22Rv1 (cell line): ENCODE measurements around the gene TEAD3.

Experiments
- H3K27ac ChIP-seq: fragments of 450-650 bp; 2 replicates; pipeline ENCODE4 v1.5.1; 2017
- CTCF ChIP-seq: fragments of 450-650 bp; IDR thresholded peaks from 2 replicates; pipeline ENCODE4 v1.5.1; 2017; ENCODE audit warnings: mild to moderate bottlenecking
- ZFX ChIP-seq: fragments of 450-650 bp; IDR thresholded peaks from 2 replicates; pipeline ENCODE4 v1.6.1; 2017; ENCODE audit warnings: antibody characterized with exemption, borderline replicate concordance

The TEAD3 gene

GRCh38 chr6:35451354-35452182 lies 45.3 kb downstream of the TEAD3 start:
- TF ChIP-seq CTCF (no peak), ZFX (no peak)
- H3K27ac ChIP-seq, result no peak overlapping the region

DNA sequence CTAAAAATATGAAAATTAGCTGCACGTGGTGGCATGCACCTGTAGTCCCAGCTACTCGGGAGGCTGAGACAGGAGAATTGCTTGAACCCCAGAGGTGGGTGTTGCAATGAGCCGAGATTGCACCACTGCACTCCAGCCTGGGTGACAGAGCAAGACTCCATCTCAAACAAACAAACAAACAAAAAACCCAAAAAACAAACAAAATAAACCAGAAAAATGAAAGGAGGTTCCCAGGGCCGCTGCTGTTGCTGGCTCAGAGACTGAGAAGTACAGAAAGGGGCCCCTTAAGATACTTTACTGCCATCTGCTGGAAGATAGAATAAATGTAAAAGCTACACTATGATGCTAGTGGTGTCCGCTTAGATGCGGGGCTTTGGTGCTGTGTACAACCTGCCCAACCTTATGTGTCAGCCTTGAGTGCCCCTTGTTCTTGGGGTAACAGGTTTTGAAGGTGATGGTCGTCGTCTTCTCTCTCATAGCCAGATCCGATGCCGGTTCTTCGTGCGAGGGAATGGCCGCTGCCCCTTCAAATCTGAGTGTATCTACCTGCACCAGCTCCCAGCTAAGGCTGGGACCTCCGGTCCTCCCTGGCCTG lies 47.5 kb downstream of the TEAD3 start:
- no peak for TF ChIP-seq ZFX
- peak; percentile 82 for TF ChIP-seq CTCF
- H3K27ac ChIP-seq, result no peak overlapping the region

GRCh38 chr6:35448191-35448590 lies 48.7 kb downstream of the TEAD3 start:
- no peak for TF ChIP-seq CTCF
- TF ChIP-seq ZFX, result no peak
- H3K27ac ChIP-seq, result no peak overlapping the region

- TF ChIP-seq CTCF (no peak), ZFX (no peak)
- H3K27ac ChIP-seq, result no peak overlapping the region
These were observed 51.2 kb downstream of the TEAD3 start for GRCh38 chr6:35445691-35446090.

DNA sequence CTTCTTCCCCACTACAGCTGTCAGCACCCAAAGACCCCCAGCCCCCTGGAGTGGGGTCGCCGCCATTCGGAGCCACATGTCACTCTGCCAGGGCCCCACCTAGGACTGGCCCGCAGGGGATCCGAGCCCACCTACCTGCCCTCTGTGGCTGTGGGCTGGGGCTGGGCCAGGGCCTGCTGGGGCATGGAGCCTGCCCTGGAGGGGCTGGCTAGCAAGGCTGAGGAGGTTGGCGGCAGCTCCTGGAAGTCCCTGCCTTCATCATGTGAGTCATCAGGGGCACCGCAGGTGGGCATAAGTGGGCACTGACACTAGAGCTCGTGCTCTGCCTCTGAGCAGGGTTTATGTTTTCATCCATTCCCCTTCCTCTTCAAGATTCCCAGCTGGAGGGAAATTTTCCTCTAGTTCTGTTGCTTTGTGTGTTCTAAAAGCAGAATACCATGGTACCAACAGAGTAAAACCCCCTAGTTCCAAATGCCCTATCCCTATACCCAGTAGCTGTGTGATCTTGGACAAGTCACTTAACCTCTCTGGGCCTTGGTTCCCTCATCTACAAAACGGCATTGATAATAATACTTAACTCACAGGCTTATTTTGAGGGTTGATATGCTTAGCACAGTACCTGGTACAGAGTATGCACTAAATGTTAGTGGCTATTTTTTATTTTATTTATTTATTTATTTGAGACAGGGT lies 53.4 kb downstream of the TEAD3 start:
- TF ChIP-seq CTCF (no peak), ZFX (no peak)
- no peak overlapping the region for H3K27ac ChIP-seq

DNA sequence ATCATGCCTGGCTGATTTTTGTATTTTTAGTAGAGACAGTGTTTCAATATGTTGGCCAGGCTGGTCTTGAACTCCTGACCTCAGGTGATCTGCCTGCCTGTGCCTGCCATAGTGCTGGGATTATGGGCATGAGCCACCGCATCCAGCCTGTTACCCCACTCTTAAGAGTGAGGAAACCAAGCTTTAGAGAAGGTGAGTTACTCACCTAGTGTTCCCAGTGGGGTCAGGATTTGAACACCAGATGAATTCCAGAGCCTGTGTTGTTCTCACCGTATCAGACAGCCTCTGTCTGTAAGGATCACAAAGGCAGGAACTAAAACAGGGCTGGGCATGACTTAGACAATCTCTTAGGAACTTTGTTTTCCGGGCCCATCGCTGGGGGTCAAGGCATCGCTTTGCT lies 54.2 kb downstream of the TEAD3 start:
- H3K27ac ChIP-seq, result no peak overlapping the region
- no peak for TF ChIP-seq ZFX
- no peak for TF ChIP-seq CTCF

- no peak overlapping the region for H3K27ac ChIP-seq
- no peak for TF ChIP-seq CTCF
- TF ChIP-seq ZFX, result no peak
These were observed 55.2 kb downstream of the TEAD3 start for GRCh38 chr6:35441642-35442041.
